Activated naive CD8-positive, alpha-beta T cell (primary cell): ENCODE measurements around the gene TSHZ3.

Experiments
- H3K27ac Mint-ChIP-seq: one replicate; pipeline ENCODE4 v1.8.0; 2021; ENCODE audit warnings: mixed read lengths
- H3K27me3 Mint-ChIP-seq: one replicate; pipeline ENCODE4 v1.8.0; 2021; ENCODE audit warnings: mixed read lengths
- H3K36me3 Mint-ChIP-seq: one replicate; pipeline ENCODE4 v1.8.0; 2021; ENCODE audit warnings: mixed read lengths
- H3K4me1 Mint-ChIP-seq: one replicate; pipeline ENCODE4 v1.8.0; 2021; ENCODE audit warnings: low read depth, mixed read lengths
- H3K4me3 Mint-ChIP-seq: one replicate; pipeline ENCODE4 v1.8.0; 2021; ENCODE audit warnings: mild to moderate bottlenecking, mixed read lengths
- H3K9me3 Mint-ChIP-seq: one replicate; pipeline ENCODE4 v1.8.0; 2021; ENCODE audit warnings: low read depth, mixed read lengths

Gene TSHZ3

DNA sequence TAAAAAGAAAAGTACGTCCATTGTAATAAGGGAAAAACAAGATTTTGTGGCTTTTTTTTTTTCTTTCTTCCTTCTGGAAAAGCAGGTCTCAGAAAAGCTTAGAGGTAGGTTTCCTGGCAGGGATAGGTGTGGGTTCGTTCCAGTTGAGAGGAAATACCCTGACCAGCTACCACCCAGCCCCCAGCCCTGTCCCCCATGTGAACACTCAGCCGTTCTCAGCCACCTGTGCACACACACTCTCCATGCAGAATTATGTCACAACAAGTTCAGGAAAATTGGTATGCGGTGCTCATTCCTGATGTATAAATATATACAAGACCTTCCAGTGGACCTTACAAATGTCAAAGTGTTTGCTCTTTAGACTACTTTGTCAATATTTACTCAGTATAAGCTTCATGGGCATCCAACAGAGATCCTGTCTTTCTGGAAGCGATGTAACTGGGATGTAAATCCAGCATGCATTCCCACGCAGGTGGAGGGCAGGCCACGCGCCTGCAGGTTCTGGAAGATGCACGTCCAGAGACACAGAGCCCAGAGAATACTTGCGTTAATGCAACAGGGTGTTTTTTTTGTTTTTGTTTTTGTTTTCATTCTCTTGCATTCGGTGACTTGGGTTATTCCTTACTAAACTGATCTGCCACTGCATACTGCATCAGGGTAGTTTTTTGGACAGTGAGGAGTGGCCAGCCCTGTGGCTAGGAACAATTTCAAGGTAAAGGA is 68.8 kb downstream of the TSHZ3 start:
- no peaks in the 10 kb centered on the region for H3K36me3 Mint-ChIP-seq
- no peaks in the 10 kb centered on the region for H3K4me1 Mint-ChIP-seq
- H3K9me3 Mint-ChIP-seq: no peaks in the 10 kb centered on the region
- no peak overlapping the region for H3K27ac Mint-ChIP-seq
- no peaks in the 10 kb centered on the region for H3K27me3 Mint-ChIP-seq
- no peak overlapping the region for H3K4me3 Mint-ChIP-seq

DNA sequence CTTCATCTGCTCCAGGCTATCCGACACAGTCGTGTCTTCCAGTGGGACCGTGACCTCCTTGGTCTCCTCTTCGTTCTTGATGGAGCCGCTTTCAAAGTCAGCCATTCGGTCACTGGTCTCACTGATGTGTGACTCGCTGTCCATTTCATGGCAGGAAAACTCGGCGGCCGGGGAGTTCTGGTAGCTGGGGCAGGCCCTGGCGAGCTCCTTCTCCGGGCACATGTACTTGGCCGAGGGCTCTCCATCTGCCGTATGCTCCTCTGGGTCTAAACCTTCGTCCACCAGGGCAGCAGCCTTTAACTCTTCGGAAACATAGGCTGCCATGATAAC is 69.8 kb downstream of the TSHZ3 start:
- H3K4me3 Mint-ChIP-seq: no peak overlapping the region
- H3K27ac Mint-ChIP-seq: no peak overlapping the region
- H3K4me1 Mint-ChIP-seq: no peaks in the 10 kb centered on the region
- H3K36me3 Mint-ChIP-seq: no peaks in the 10 kb centered on the region
- H3K27me3 Mint-ChIP-seq: no peaks in the 10 kb centered on the region
- H3K9me3 Mint-ChIP-seq: no peaks in the 10 kb centered on the region

DNA sequence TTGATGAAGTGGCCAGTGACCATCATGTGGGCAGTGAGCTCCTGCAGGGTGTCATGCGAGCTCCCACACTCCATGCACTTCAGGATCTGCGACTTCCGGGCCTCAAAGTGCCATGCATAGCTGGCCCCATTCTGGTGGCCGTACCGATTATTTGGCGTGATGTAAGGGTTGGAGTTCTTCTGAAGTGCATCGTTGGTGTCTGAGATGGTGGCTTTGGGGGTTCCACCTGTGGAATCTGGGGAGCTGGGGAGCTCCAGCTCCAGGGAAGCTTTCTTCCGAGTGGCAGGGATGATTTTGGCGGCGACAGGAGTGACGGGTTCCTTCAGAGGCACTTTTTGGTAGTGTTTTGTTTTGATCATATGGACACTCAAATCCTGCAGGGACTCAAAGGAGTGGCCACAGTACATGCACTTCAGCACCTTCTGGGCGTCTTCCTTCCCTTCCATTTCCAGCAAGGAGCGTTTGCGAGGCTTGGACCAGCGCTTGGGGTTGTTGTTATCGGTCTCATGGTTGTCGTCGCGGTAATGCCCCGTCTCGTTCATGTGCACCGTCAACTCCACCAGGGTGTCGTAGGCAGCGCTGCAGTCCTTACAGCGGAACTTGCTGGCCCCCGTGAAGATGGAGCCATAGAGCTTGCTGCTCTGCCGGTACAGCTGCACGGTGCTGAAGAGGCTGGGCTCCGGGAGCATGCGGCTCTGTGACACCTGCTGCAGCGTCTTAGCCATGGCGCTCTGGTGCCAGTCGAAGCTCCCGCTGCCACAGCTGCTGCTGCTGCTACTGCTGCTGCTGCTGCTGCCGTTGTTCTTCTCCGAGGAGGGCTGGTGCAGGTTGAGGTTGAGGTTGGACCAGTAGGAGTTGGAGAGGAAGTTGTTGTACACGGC is 70.4 kb downstream of the TSHZ3 start:
- H3K27me3 Mint-ChIP-seq: no peaks in the 10 kb centered on the region
- no peaks in the 10 kb centered on the region for H3K9me3 Mint-ChIP-seq
- H3K4me3 Mint-ChIP-seq: no peak overlapping the region
- no peak overlapping the region for H3K27ac Mint-ChIP-seq
- H3K4me1 Mint-ChIP-seq: no peaks in the 10 kb centered on the region
- H3K36me3 Mint-ChIP-seq: no peaks in the 10 kb centered on the region

DNA sequence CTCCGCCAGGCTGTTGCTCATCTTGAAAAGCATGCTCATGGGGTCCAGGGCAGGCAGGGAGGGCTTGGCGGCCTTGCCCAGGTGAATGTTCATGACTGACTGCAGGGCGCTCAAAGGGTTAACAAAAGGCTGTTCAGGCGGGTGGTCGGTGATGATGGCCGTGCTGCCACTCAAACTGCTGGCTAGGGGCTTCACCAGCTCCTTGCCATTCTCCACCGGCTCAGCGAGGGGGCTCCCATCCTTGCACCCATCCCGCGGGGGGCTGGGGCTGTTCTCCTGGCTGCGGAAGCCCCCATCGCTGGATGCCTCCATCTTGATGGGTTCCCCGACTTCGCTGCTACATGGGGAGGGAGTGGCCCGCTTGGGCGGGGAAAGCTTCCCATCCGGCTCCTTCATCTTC is 71.7 kb downstream of the TSHZ3 start:
- Mint-ChIP-seq H3K27ac (no peak overlapping the region), H3K27me3 (no peaks in the 10 kb centered on the region), H3K9me3 (no peaks in the 10 kb centered on the region), H3K36me3 (no peaks in the 10 kb centered on the region), H3K4me1 (no peaks in the 10 kb centered on the region), H3K4me3 (no peak overlapping the region)

DNA sequence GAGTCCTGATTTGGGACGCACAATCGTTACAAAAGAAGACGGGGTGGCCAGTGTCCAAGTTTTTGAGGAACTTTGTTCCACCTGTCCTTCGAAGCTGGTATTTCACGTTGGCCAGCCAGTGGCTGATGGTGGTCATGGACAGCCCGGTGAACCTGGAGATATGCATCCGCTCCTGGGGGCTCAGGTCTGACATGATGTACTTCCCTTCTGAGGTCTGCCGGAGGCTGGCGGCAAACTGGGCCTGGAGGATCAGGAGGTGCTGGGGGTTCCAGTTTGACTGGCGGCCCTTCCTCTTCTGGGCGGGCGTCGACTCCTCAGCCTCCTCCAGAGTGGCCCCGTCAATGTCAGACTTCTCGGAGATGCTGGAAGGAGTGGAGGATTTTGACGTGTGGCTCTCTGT is 72.4 kb downstream of the TSHZ3 start:
- Mint-ChIP-seq H3K36me3 (no peaks in the 10 kb centered on the region), H3K4me3 (no peak overlapping the region), H3K27me3 (no peaks in the 10 kb centered on the region), H3K9me3 (no peaks in the 10 kb centered on the region), H3K4me1 (no peaks in the 10 kb centered on the region), H3K27ac (no peak overlapping the region)

DNA sequence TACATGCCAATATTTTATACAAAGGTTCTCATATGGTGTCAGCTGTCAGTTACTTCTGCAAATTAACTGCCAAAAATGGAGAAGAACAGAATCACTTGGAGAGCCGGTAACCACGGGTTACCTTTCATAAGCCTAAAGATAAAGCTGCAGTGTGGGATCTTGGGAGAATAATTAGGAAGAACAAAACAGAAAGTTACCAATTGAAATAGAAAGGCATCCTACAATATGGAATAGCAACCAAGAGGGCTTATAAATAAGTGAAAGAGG is 74.2 kb downstream of the TSHZ3 start:
- Mint-ChIP-seq H3K4me3 (no peak overlapping the region), H3K36me3 (no peaks in the 10 kb centered on the region), H3K9me3 (no peaks in the 10 kb centered on the region), H3K27me3 (no peaks in the 10 kb centered on the region), H3K4me1 (no peaks in the 10 kb centered on the region), H3K27ac (no peak overlapping the region)

DNA sequence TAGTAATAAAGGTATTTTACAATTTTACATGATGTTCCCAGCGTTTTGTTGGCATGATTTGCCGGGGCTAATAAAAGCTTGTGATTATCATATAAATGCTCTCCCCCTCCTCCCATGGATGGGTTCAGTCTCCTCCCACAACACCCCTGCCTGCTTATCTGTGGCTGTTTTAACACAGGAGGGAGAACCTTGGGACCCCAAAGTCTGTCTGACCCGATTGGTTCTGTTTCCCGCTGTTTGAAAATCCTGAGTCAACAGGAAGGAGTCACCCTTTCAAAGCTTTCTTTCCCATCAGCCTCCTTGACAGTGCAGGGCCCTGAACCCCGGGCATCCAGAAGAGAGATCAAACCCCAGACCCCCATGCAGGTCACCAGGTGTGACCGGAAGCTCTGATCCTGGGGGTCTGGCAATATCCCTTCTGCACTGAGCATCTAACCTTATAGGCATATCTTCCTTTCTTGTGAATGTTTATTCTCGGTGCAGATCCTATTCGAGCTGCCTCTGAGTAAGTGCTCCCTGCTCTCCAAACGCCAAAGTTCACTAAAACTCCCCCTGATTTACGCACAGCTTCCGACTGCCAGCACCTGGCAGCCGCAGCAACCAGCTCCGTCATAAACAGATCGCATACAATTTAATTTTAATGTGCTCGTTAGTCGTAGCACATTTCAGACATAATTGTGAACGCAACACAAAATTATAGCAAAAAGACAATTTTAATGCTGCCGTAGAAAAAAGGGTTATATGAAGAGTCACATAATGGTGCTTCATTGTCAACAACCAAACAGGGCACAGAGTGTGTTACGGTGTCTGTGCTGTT is 74.8 kb downstream of the TSHZ3 start:
- Mint-ChIP-seq H3K27me3 (no peaks in the 10 kb centered on the region), H3K36me3 (no peaks in the 10 kb centered on the region), H3K4me3 (no peak overlapping the region), H3K27ac (no peak overlapping the region), H3K9me3 (no peaks in the 10 kb centered on the region), H3K4me1 (no peaks in the 10 kb centered on the region)

DNA sequence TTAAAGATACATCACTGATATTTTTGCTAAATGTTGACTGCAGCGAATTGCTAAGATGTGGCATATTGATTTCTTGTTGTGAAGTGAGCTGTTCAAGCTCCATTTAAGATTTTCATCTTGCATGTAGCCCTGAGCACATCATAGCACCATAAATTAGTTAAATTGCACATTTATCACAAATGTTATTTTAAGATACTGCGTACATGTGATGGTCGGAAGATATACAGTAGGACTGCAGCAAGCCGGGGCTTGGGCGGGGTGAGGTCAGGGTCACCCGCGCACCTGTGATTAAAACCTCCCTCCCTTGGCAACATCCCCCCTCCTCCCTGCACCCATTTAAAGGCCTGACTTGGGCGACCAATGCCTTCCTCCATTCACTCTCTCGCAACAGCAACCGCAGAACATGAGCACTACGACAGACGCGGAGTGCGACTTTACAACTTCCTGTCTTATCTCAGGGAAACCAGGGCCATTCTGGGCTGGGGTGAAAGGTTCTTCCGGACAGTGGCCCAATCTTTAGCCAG is 76.6 kb downstream of the TSHZ3 start:
- Mint-ChIP-seq H3K36me3 (no peaks in the 10 kb centered on the region), H3K27ac (no peak overlapping the region), H3K27me3 (no peaks in the 10 kb centered on the region), H3K4me3 (no peak overlapping the region), H3K4me1 (no peaks in the 10 kb centered on the region), H3K9me3 (no peaks in the 10 kb centered on the region)

DNA sequence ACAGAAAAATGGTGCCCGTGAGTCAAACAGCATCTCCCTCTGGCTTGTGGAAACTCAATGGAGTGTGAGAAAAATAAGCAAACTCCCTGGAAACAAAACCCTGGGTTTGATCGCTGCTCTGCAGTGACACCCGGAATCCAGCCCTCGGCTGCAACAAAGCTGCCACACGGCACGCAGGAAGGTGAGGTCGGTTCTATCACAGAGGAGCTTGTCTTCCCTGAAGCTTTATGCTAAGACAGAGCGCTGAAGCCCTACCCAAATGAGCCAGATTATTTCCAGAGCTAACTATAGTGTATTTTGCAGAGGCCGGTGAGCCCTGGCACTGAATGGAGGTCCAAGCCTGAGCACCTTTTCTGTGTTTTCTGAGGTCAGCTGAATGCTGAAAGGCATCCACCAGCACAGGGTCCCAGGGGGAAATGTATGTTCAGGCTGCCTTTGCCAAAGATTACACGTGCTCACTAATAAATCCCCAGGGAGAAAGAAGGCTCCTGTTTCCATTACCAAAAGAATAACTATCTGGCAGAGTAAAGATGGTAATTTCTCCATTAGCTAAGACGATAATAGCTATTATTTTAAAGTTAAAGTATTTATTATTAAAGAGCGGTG is 77.8 kb downstream of the TSHZ3 start:
- Mint-ChIP-seq H3K27ac (no peak overlapping the region), H3K36me3 (no peaks in the 10 kb centered on the region), H3K4me1 (no peaks in the 10 kb centered on the region), H3K27me3 (no peaks in the 10 kb centered on the region), H3K9me3 (no peaks in the 10 kb centered on the region), H3K4me3 (no peak overlapping the region)

DNA sequence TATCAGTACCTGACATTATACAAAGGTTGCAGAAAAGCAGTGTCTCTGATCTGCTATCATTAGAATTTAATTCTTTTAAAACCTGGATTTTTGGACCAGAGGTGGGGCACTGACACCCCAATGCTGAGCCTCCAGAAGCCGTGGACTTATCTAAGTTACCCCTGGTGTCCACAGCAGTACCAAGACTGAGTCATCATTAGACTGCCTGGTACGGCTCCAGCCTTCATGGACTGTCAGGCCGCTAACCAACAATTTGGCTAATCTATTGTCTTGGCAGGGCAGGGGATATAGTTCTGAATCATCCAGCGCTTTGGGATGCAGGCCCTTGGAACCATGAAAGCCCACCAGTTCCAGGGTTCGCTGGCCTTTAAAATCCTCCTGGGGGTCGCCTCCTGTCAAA is 78.3 kb downstream of the TSHZ3 start:
- Mint-ChIP-seq H3K27me3 (no peaks in the 10 kb centered on the region), H3K4me3 (no peak overlapping the region), H3K4me1 (no peaks in the 10 kb centered on the region), H3K36me3 (no peaks in the 10 kb centered on the region), H3K9me3 (no peaks in the 10 kb centered on the region), H3K27ac (no peak overlapping the region)

DNA sequence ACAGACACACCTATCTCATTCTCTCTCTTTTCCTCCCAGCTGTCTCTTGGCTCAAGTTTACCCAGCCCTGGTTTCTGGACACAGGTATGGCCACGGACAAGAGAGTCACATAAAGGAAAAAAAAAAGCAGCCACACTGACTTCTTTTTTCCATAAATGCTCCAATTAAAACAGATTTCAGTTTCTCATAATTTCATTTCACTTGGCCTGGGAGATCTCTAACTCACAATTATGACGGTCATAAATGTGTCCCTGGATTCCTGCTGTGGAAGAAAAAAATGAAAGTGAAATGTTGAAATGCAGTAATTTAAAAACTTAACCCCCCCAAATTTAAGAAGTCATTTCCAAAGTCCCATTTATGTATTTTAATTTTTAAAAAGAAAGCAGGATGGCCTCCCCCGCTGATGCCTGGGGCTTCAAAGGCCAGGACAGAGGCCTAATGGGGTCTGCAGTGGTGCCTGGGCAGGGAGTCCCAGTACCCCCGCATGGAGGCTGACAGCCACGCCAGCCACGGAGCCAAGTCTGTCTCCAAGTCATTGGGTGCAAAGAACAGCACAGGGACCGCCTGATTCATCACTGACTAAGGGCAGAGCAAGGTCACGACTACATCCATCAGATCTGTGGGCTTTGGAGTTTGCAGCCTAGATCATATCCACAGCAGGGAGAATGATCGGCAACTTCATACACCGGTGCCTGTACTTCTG is 79.7 kb downstream of the TSHZ3 start:
- Mint-ChIP-seq H3K4me3 (no peak overlapping the region), H3K36me3 (no peaks in the 10 kb centered on the region), H3K27ac (no peak overlapping the region)

DNA sequence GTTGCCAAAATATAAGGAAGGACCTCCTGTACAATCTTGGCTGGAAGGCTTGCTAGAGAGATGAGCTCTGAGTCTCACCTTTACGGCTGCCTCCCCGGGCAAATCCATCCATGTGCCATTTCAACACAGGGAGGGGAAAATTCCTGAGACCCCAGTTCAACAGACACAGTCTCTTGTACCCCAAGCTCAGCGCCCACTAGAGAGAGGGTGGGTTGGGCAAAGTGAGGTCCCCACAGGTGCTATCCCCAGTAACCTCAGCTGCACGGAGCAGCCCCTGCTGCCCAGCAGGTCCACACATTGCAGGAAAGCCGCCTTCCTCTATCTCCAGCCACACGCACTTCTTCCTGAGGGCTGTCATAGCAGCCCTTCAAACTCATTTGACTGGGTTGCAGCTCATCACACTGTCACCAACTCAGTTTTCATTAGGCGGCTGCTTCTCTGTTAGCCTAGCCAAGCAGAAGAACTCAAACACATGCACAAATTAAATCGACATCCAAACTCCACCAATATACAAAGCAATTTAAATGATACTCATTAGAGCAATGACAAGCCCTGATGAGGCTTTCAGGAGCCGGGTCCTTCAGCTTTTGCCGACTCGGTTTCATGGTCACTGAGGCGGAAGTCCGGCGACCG is 80.4 kb downstream of the TSHZ3 start:
- Mint-ChIP-seq H3K4me3 (no peak overlapping the region), H3K27ac (no peak overlapping the region), H3K9me3 (no peaks in the 10 kb centered on the region), H3K27me3 (no peaks in the 10 kb centered on the region), H3K36me3 (no peaks in the 10 kb centered on the region), H3K4me1 (no peaks in the 10 kb centered on the region)

More for the DNA sequence above, 79.7 kb downstream of the TSHZ3 start:
- H3K27me3 Mint-ChIP-seq: no peaks in the 10 kb centered on the region
- H3K9me3 Mint-ChIP-seq: no peaks in the 10 kb centered on the region
- H3K4me1 Mint-ChIP-seq: no peaks in the 10 kb centered on the region

DNA sequence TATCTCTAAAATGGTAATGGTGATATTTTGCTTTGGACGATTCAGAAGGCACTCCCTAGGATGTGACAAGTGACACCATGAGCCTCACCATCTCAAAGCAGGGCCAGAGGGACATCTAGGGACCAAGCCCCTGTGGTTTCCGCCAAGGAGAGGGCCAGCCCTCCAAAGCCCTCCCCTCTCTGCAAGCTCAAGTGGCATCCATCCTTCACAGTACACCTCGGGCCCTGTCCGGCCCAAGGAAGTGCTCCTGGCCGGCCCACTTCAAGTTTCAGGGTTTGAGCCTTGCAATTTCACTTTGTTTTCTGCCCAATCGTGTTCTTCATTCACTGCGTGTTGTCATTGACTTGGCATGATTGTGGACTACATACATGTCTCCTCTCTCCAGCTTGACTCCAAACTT is 82.5 kb downstream of the TSHZ3 start:
- Mint-ChIP-seq H3K27ac (no peak overlapping the region), H3K4me1 (no peaks in the 10 kb centered on the region), H3K36me3 (no peaks in the 10 kb centered on the region), H3K9me3 (no peaks in the 10 kb centered on the region), H3K27me3 (peaks cover 4% of the 10 kb centered on the region), H3K4me3 (no peak overlapping the region)

DNA sequence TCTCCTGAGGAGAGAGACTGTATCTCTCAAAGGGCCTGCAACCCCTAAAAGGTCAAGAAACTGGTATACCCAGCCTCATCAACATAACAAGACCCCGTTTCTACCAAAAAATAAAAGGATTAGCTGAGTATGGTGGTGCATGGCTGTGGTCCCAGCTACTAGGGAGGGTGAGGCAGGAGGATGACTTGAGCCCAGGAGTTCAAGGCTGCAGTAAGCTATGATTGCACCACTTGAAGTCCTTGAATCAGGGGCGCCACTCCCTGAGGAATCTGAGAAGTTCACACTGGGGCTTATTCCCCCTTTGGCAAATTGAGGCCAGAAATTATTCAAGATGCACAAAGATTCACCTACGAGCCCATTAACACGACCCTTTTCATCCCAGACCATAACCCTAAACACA is 83.0 kb downstream of the TSHZ3 start:
- Mint-ChIP-seq H3K9me3 (no peaks in the 10 kb centered on the region), H3K27me3 (peaks cover 4% of the 10 kb centered on the region), H3K4me1 (no peaks in the 10 kb centered on the region), H3K4me3 (no peak overlapping the region), H3K36me3 (no peaks in the 10 kb centered on the region), H3K27ac (no peak overlapping the region)
